Epidermal melanocyte (primary cell): ENCODE data around the gene FBXW4.
"Not testable (repeated sequence)": the region's sequence is repeated elsewhere in the genome, so short reads cannot be mapped to it uniquely, and the experiment has no call there.

Experiments
- DNase-seq: peaks from one replicate; pipeline ENCODE4 v3.0.0; 2011; ENCODE audit warnings: low spot score; ENCODE audit not compliant: insufficient read length

FBXW4 gene

GRCh38 chr10:101617824-101618568 lies 77.0 kb downstream of the FBXW4 start:
- DNase-seq = no peak

DNA sequence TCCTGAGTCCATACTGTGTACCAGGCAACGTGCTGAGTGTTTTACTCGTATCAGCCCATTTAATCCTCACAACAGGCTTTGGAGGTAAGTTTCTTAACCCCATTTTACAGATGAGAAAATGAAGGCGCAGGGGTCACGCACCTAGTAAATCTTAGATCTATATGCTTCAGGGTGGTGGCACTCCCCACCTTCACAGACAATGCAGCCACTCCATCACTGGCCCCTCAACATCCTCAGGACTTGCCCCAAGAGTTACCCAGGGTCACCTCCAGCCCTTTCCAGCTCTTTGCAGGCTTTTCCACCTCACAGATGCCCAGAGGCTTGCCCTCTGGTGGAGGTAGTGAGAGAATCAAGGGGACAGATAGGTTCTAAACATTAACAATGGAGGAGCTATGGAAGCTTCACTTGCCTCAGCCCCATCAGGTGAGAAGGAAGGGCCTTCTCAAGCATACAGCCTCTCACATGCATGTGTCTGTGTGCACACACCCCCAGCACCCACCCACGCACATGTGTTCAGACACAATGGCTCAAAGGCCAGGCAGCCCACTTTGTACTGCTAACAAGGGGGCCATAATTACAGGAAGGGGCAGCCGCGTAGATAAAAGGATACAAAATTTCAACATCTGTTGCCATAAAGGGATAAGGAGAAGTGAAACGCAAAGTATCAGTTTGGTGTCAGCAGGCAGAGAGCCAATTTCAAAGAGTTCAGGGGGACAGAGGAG lies 77.7 kb downstream of the FBXW4 start:
- no peak for DNase-seq

- no peak for DNase-seq
These were observed 78.4 kb downstream of the FBXW4 start for GRCh38 chr10:101616415-101617101.

GRCh38 chr10:101615525-101616116 lies 79.3 kb downstream of the FBXW4 start:
- no peak for DNase-seq

- no peak for DNase-seq
These were observed 80.1 kb downstream of the FBXW4 start for GRCh38 chr10:101614663-101615524.

DNA sequence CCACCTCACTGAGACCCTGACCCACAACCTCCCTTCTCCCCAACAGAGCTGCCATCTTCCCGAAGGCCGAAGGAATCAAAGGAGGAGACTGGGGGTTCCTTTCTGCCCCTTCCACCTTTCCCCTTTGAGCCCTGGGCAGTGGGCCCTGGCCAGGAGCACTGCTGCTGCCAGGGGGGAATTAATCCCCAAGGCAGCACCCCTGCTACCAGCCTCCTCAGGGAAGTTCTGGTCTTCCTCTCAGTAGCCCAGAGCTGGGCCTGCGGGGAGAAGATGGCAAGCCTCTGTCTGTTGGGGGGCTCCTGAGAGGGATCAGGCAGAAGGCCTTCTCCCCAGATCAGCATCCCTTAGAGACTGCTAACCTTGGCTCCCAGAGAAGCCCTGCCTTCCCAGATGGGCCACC lies 81.3 kb downstream of the FBXW4 start:
- no peak for DNase-seq

GRCh38 chr10:101612872-101613271 lies 82.1 kb downstream of the FBXW4 start:
- DNase-seq = no peak

DNA sequence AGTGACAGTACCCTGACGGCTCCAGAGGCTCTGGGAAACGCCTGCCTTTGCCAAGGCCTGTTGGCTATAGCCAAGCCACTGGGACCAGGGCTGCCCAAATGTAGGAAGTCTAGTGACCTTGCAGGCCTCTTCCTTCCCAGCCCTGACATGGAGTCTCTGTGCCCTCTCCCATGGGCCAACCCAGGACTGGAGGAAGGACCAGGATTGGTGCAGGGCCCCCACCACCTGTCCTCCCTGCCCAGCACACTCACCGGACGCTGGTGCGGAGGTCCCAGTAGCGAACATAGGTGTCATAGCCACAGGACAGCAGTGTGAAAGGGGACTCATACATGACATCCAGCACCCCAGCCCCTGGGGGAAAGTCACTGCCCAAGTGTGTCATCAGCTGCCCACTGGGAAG lies 82.9 kb downstream of the FBXW4 start:
- no peak for DNase-seq

- no peak for DNase-seq
These were observed 83.7 kb downstream of the FBXW4 start for GRCh38 chr10:101611096-101611905.

DNA sequence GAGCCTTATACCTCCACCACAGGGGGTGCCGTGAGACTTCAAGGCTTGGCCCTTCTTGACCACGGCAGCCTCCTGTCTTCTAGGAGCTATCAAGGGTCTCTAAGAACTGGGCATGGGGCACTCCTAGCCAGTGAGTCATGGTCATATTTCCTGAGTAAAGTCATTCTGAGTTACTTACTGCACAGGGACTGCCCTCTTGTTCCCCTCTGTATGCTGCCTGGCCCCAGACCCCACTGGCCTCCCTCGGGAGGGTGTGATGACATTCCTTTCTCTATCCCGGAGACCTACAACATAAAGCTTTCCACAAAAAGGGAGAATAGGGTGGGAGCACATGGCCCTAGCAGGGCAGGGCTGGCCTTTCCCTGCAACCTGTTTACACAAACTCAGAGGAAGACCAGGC lies 85.5 kb downstream of the FBXW4 start:
- DNase-seq = no peak

GRCh38 chr10:101607124-101607523 lies 87.8 kb downstream of the FBXW4 start:
- no peak for DNase-seq

GRCh38 chr10:101602761-101603398 lies 92.1 kb downstream of the FBXW4 start:
- DNase-seq = peak; percentile 71

DNA sequence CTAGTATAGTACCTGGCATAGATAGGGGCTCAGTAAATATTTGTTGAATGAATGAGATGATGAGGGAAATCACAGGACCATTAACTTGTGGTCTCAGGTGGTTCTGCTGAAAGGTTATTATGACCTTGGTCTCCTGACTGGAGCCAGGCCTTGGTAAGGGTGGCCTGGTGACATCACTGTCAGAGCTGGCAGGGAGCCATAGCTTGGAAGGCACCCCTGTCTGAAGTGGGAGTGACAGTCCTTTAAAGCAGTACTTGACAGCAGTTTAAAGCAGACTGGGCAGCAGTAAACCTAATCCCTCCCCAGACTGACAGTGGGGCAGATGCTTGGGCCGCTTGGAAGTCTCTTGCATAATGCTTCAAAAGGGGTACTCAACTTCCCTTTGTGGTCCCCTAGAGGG lies 93.4 kb downstream of the FBXW4 start:
- DNase-seq = no peak

DNA sequence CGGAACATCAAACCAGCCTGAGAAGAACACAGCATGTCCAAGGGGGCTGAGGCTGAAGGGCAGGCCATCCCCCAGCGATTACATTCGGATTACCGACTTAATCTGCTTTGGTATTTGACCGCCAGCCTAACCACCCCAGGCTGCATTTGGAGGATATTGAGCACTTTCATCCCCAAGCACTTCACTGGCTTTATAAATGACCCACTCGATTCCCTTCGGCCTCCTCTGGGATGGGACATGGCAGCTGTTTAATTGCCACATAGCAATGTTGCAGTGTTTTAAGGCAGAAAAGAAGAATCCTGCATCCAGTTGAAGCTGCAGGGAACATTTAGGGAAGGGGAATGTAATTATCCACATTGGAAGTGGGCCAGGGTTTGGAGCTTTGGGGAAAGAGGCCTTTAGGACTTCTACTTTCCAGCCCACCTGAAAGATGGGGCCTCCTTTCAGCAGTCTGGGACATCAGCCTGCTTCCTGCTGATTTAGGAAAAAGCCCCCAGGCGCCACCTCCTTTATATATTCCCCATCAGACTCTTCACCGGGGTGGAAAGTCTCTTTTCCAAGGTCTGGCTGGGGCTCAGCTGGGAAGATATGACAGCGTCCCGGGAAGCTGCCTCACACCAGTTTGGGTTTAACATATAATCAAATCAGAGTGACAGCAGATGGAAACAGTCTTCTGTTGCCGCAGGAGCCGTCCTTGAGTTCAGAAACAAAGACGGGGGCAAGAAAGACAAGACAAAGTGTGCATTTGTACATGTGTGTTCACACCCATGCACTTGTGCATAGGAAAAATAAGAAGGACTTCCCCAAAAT lies 97.7 kb downstream of the FBXW4 start:
- DNase-seq = no peak

- no peak for DNase-seq
These were observed 99.2 kb downstream of the FBXW4 start for GRCh38 chr10:101595591-101596433.

- not testable (repeated sequence) for DNase-seq
These were observed 101.6 kb downstream of the FBXW4 start for GRCh38 chr10:101593331-101593730.

DNA sequence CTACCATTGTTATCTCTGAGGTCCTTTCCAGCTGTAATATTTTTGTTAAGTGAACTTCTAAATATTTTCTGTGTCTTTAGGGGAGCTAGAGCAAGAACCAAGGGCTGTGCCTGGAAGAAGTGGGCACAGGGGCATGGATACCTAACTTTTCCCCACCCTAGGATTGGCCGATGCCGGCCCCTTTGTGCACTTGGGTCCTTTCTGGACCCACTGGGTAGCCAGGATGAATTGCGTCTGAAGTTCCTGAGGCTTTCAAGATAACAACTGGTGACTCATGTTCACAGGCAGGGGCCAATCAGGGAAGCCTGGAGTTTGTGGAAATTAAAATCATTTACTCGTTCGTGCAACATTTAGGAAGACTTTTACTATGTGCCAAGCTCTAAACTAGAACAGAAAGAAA lies 106.1 kb downstream of the FBXW4 start:
- no peak for DNase-seq
